ENCODE measurements around the gene FAM13B. TPM values are rescaled to one million over a fixed set of nuclear protein-coding genes. Genes with fewer than 3 reads are reported as not detected.
"Not testable (repeated sequence)": the region's sequence is repeated elsewhere in the genome, so short reads cannot be mapped to it uniquely, and the experiment has no call there.

The FAM13B gene
- total RNA-seq, 1 experiment from 2014 or later: 13.0 TPM

DNA sequence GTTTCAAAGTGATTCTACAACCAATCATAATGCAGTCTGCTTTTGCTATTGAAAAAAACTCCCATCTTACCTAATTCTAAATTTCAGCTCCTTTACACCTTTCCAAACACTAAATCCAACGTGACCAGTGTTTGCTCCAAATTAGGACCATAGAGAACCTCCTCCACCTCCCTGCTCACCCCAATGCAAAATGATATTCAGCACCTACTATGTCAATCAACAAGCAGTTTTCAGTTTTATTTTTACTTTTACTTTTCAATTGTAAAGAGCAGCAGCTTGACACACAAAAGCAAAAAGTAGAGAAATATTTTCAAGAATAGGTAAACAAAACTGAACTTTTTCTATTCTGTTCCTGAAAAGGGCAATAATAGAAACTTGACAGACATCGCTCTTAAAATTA, 3.4 kb downstream of the FAM13B start:
- H4K20me1 ChIP-seq (ENCODE audit: low read length): peaks cover 16% of the 10 kb centered on the region

DNA sequence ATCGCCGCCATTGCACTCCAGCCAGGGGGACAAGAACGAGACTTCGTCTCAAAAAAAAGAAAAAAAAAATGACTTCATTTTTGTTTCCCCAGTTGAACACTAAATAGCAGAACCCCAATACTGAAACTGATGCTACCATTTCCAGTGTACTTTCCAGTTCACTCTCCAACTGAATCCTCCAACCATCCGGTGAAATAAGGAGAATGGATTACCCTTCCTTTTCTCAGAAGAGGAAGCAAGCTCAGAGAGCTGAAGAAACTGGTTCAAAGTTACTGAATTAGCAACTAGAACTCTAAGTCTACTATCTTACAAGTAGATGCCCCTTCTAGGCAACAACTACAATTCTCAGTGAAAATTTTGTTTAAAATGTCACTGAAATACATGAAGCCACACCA, 3.9 kb downstream of the FAM13B start:
- ATAC-seq (no peak), DNase-seq (no peak)
- Histone ChIP-seq H3K27ac (ENCODE audit: low read length) (no peak overlapping the region), H3K79me2 (ENCODE audit: low read length) (peaks cover 86% of the 10 kb centered on the region), H3K4me3 (ENCODE audit: low read length) (no peak overlapping the region), H3F3A (ENCODE audit: low read length, unreplicated experiment) (no peaks in the 10 kb centered on the region), H3K4me1 (ENCODE audit: insufficient read depth, low read length) (peaks cover 12% of the 10 kb centered on the region), H3K9me2 (replicated peaks; ENCODE audit: low read length) (no peaks in the 10 kb centered on the region), H2AFZ (ENCODE audit: low read length) (no peak overlapping the region), H3K9ac (ENCODE audit: low read length) (no peak overlapping the region), H3K9me3 (ENCODE audit: low read length) (no peaks in the 10 kb centered on the region), H3K36me3 (ENCODE audit: low read depth, low read length) (no peaks in the 10 kb centered on the region; the same call in 1 of the 2 replicates), H3K4me2 (ENCODE audit: low read length) (no peak overlapping the region), H4K20me1 (ENCODE audit: low read length) (peaks cover 20% of the 10 kb centered on the region), H3K27me3 (ENCODE audit: low read length) (no peaks in the 10 kb centered on the region)
- TF ChIP-seq EZH2phosphoT487 (IDR thresholded peaks at IDR 0.05; ENCODE audit: borderline replicate concordance, low read length) (no peak), EZH2 (IDR thresholded peaks at IDR 0.05; ENCODE audit: low read length, unreplicated experiment) (no peak)
- TF ChIP-seq, protein P1, sequence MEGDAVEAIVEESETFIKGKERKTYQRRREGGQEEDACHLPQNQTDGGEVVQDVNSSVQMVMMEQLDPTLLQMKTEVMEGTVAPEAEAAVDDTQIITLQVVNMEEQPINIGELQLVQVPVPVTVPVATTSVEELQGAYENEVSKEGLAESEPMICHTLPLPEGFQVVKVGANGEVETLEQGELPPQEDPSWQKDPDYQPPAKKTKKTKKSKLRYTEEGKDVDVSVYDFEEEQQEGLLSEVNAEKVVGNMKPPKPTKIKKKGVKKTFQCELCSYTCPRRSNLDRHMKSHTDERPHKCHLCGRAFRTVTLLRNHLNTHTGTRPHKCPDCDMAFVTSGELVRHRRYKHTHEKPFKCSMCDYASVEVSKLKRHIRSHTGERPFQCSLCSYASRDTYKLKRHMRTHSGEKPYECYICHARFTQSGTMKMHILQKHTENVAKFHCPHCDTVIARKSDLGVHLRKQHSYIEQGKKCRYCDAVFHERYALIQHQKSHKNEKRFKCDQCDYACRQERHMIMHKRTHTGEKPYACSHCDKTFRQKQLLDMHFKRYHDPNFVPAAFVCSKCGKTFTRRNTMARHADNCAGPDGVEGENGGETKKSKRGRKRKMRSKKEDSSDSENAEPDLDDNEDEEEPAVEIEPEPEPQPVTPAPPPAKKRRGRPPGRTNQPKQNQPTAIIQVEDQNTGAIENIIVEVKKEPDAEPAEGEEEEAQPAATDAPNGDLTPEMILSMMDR (conservative IDR thresholded peaks at IDR 0.05; ENCODE audit: low read depth, low read length): no peak
- POLR2A ChIA-PET (ENCODE audit: unreplicated experiment): no interaction called here
- intact Hi-C loops (cut with micrococcal nuclease): no loop called here
- CTCF ChIA-PET: no interaction called here
- BruUV-seq (replicated peaks): no TSS peak

More for the DNA sequence above, 3.4 kb downstream of the FAM13B start:
- Histone ChIP-seq H3K4me3 (ENCODE audit: low read length) (no peak overlapping the region), H3K4me2 (ENCODE audit: low read length) (peak overlapping the region; percentile 26; the same call in 1 of the 2 replicates), H3K27me3 (ENCODE audit: low read length) (no peaks in the 10 kb centered on the region), H2AFZ (ENCODE audit: low read length) (no peak overlapping the region), H3K4me1 (ENCODE audit: insufficient read depth, low read length) (peaks cover 14% of the 10 kb centered on the region), H3K36me3 (ENCODE audit: low read depth, low read length) (no peaks in the 10 kb centered on the region; the same call in 1 of the 2 replicates), H3F3A (ENCODE audit: low read length, unreplicated experiment) (no peaks in the 10 kb centered on the region), H3K9me2 (replicated peaks; ENCODE audit: low read length) (no peaks in the 10 kb centered on the region), H3K9me3 (ENCODE audit: low read length) (no peaks in the 10 kb centered on the region), H3K79me2 (ENCODE audit: low read length) (peaks cover 81% of the 10 kb centered on the region), H3K27ac (ENCODE audit: low read length) (no peak overlapping the region), H3K9ac (ENCODE audit: low read length) (no peak overlapping the region)
- ATAC-seq: no peak
- no TSS peak for BruUV-seq (replicated peaks)
- no peak for TF ChIP-seq EZH2phosphoT487 (IDR thresholded peaks at IDR 0.05; ENCODE audit: borderline replicate concordance, low read length)
- TF ChIP-seq, protein P1 (conservative IDR thresholded peaks at IDR 0.05; ENCODE audit: low read depth, low read length): no peak
- no peak for TF ChIP-seq EZH2 (IDR thresholded peaks at IDR 0.05; ENCODE audit: low read length, unreplicated experiment)
- intact Hi-C loops (cut with micrococcal nuclease): no loop called here
- ChIA-PET POLR2A (ENCODE audit: unreplicated experiment) (no interaction called here), CTCF (no interaction called here)
- no peak for DNase-seq

DNA sequence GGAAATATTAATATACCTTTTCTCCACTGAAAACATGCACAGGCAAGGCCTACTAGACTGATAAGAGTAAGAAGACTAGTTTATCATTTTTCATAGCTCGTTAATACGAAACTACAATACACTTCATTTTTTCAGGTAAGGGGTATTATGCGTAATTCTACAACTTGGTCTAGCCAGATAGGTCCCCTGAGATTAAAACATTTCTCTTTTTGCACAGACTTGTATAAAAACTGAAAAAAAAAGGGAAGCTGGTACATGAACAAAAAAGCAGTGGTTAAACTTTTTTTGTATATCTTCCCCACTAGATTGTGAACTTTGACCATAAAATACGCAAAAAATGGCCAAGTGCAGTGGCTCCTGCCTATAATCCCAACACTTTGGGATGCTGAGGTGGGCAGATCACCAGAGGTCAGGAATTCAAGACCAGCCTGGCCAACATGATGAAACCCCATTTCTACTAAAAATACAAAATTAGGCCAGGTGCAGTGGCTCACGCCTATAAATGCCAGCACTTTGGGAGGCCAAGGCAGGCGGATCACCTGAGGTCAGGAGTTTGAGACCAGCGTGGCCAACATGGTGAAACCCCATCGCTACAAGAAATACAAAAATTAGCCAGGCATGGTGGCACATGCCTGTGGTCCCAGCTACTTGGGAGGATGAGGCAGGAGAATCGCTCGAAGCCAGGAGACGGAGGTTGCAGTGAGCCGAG, 4.5 kb downstream of the FAM13B start:
- POLR2A ChIA-PET (ENCODE audit: unreplicated experiment); intact Hi-C loops (cut with micrococcal nuclease); H3K4me3 ChIP-seq (ENCODE audit: low read length); H3K9me3 ChIP-seq (ENCODE audit: low read length); H3K4me1 ChIP-seq (ENCODE audit: insufficient read depth, low read length); DNase-seq; CTCF ChIA-PET; H3F3A ChIP-seq (ENCODE audit: low read length, unreplicated experiment); H3K4me2 ChIP-seq (ENCODE audit: low read length); H3K9ac ChIP-seq (ENCODE audit: low read length); H3K9me2 ChIP-seq (replicated peaks; ENCODE audit: low read length); H3K27ac ChIP-seq (ENCODE audit: low read length); BruUV-seq (replicated peaks); H2AFZ ChIP-seq (ENCODE audit: low read length); H3K27me3 ChIP-seq (ENCODE audit: low read length); ATAC-seq; H3K36me3 ChIP-seq (ENCODE audit: low read depth, low read length): not testable (repeated sequence)
- H3K79me2 ChIP-seq (ENCODE audit: low read length): peaks cover 92% of the 10 kb centered on the region
- peaks cover 23% of the 10 kb centered on the region for H4K20me1 ChIP-seq (ENCODE audit: low read length)

DNA sequence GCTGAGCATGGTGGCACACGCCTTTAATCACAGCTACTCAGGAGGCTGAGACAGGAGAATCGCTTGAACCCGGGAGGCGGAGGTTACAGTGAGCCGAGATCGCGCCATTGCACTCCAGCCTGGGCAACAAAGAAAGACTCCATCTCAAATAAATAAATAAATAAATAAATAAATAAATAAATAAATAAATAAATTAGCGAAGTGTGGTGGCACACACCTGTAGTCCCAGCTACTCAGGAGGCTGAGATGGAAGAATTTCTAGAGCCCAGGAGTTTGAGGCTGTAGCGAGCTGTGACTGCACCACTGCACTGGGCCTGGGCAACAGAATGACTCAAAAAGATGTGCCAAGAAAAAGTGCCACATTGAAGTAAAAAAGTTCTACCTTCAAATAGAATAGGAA, 6.1 kb downstream of the FAM13B start:
- H3K27ac ChIP-seq (ENCODE audit: low read length); POLR2A ChIA-PET (ENCODE audit: unreplicated experiment); intact Hi-C loops (cut with micrococcal nuclease); H3K9ac ChIP-seq (ENCODE audit: low read length); BruUV-seq (replicated peaks); ATAC-seq; H2AFZ ChIP-seq (ENCODE audit: low read length); H3K9me3 ChIP-seq (ENCODE audit: low read length); H3F3A ChIP-seq (ENCODE audit: low read length, unreplicated experiment); H3K27me3 ChIP-seq (ENCODE audit: low read length); H3K4me2 ChIP-seq (ENCODE audit: low read length); DNase-seq; H3K36me3 ChIP-seq (ENCODE audit: low read depth, low read length); H3K4me1 ChIP-seq (ENCODE audit: insufficient read depth, low read length); CTCF ChIA-PET; H3K9me2 ChIP-seq (replicated peaks; ENCODE audit: low read length); H3K4me3 ChIP-seq (ENCODE audit: low read length): not testable (repeated sequence)
- Histone ChIP-seq H3K79me2 (ENCODE audit: low read length) (peaks cover 98% of the 10 kb centered on the region), H4K20me1 (ENCODE audit: low read length) (peaks cover 25% of the 10 kb centered on the region)
